ENCODE measurements around the gene TTC31.
"Not testable (repeated sequence)": the region's sequence is repeated elsewhere in the genome, so short reads cannot be mapped to it uniquely, and the experiment has no call there.

The TTC31 gene

DNA sequence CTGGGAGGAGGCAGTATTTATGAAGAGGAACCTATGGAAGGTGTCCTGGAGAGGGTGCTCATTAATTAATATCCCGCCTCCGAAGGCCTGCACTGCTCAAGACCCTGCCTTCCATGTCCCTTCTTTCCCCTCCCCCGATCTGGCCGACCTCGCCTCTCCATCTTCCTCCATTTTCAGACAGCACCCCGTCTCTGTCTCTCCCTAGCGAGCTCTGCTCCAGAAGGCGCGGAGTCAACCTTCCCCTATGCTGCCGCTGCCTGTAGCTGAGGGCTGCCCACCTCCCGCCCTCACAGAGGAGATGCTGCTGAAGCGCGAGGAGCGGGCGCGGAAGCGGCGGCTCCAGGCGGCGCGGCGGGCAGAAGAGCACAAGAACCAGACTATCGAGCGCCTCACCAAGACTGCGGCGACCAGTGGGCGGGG lies 25.7 kb upstream of the TTC31 start:
- no peak for DNase-seq (ENCODE audit: low read depth in 1 of 2, low spot score in 1 of 2)

DNA sequence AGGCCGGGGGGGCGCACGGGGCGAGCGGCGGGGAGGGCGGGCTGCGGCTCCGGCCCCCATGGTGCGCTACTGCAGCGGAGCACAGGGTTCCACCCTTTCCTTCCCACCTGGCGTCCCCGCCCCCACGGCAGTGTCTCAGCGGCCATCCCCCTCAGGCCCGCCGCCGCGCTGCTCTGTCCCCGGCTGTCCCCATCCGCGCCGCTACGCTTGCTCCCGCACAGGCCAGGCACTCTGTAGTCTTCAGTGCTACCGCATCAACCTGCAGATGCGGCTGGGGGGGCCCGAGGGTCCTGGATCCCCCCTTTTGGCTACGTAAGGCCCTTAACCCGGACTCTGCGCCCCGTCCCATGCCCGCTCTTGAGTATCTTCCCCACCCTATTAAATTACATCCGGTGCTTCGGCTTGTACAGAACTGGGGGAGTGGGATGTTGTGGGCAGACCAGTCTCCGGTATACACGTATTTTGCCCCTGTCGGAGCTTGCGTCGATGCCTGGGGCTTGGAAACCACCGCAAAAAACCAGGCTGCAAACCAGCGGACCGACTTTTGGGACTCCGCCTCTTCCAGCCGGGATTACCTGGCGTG lies 25.2 kb upstream of the TTC31 start:
- DNase-seq (ENCODE audit: low read depth in 1 of 2, low spot score in 1 of 2): peak; percentile 62 to 67

DNA sequence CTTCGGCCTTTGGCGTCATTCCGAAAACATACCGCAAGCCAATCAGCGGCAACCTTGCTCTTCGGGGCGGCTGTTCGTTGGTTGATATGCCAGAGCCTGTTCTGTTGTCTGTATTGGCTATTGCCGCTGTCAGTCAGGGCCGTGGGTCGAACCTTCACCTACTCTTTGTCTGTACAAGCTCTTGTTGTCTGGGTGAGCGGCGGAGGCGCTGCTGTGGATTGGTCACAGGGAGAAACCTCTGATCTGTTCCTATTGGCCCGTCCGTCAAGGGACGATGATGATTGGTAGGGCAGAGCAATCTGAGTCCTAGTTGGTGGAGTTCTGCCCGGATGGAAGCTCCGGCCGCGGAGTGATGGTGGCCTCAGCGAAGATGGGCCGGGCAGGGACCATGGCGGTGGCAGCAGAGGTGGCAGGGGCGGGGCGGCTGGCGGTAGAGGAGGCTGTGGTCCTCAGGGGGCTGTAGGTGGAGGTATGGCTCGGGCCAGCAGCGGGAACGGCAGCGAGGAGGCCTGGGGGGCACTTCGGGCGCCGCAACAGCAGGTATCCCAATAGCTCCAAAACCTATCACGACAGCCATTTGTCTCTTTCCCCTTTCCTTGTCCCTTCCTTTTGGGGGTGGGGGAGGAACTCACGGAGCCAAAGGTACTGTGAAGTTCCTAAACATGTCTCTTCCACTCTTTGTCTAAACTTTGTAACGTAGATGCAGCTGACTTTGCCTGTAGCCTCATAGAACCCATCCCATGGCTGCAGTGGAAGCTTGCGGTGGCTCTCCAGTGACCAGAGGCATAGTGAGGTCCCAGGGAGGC lies 24.5 kb upstream of the TTC31 start, which contains the start of gene WBP1:
TSS of gene WBP1 (plus strand) at position 307 of the 806 bp plus-strand sequence. CDS start at position 472, 165 bp downstream.
- peak; percentile 90 to 99 for DNase-seq (ENCODE audit: low read depth in 1 of 2, low spot score in 1 of 2)

DNA sequence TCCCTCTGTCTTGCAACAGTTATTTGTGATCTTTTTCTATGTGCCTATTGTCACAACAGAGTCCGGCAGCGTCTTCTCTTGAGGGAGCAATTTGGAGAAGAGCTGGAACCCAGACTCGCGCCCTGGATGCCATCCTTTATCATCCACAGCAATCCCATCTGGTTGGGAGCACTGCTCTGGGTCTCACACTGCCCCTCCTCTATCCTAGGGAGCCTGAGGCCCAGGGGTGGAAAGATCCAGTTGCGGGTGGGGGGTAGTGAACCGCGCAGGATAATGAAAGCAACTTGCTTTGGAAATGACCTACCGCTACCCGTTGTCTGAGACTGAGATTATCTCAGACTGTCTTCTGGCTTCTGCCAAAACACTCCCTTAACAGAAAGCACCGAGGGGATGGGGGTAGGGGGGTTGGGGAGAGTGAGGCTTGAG lies 23.9 kb upstream of the TTC31 start:
- no peak for DNase-seq (ENCODE audit: low read depth in 1 of 2, low spot score in 1 of 2)

DNA sequence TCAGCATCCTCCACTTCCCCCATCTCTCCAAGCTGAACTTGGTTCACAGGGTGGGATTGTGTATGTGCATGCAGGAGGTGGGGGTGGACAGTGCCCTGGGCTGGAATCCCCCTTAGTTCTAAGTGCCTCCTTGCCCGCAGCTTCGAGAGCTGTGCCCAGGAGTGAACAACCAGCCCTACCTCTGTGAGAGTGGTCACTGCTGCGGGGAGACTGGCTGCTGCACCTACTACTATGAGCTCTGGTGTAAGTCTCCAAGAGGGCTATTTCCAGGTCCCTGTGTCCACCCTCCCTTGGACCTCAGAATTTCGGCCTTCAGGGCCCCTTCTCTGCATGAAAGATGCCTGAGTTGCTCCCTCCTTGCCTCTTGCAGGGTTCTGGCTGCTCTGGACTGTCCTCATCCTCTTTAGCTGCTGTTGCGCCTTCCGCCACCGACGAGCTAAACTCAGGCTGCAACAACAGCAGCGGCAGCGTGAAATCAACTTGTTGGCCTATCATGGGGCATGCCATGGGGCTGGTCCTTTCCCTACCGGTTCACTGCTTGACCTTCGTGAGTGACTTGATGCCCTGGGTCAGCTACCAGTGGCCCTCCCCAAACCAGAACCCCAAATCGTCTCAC lies 23.3 kb upstream of the TTC31 start:
- not testable (repeated sequence) for DNase-seq (ENCODE audit: low read depth in 1 of 2, low spot score in 1 of 2)

DNA sequence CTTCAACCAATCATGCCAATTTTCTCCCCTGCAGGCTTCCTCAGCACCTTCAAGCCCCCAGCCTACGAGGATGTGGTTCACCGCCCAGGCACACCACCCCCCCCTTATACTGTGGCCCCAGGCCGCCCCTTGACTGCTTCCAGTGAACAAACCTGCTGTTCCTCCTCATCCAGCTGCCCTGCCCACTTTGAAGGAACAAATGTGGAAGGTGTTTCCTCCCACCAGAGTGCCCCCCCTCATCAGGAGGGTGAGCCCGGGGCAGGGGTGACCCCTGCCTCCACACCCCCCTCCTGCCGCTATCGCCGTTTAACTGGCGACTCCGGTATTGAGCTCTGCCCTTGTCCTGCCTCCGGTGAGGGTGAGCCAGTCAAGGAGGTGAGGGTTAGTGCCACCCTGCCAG lies 22.7 kb upstream of the TTC31 start:
- not testable (repeated sequence) for DNase-seq (ENCODE audit: low read depth in 1 of 2, low spot score in 1 of 2)

DNA sequence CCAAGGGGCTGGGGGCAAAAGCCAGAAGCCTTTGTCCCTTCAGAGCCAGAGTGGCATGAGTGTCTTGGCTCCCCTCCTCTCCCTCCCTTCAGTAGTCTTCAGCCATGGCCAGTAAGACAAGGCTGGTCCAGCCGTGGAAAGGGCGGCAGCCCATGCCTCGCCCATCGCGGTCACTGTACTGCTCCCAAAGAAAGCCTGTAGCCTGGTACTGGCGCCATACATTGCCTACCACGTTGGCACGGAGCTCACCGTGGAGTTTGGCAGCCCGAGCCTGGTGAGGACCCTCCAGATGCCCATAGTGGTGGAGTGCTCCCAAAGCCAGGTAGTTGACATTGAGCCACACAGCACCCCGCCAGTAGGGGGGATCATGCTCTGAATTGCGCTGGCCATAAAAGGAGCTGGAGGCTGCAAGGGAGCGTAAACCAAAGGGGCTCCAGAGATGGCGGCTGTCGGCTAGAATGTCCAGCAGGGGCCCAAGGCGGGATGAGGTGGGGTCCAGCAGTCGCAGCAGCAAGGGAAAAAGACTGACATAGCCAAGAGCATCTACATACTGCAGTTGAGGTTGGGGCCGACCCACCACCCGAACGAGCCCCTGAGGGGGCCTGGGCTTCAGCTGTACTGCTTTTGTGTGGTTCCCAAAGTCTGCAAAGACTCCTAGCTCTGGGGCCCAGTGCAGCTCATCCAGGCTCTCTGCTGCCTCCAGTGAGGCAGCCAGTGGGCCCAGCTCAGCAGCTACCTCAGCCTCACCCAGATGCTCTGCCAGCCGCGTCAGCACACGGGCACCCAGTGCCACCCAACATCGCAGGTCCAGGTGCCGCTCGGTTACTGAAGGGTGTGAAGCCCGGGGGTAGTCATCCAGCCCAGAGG lies 21.5 kb upstream of the TTC31 start:
- DNase-seq (ENCODE audit: low read depth in 1 of 2, low spot score in 1 of 2): no peak

DNA sequence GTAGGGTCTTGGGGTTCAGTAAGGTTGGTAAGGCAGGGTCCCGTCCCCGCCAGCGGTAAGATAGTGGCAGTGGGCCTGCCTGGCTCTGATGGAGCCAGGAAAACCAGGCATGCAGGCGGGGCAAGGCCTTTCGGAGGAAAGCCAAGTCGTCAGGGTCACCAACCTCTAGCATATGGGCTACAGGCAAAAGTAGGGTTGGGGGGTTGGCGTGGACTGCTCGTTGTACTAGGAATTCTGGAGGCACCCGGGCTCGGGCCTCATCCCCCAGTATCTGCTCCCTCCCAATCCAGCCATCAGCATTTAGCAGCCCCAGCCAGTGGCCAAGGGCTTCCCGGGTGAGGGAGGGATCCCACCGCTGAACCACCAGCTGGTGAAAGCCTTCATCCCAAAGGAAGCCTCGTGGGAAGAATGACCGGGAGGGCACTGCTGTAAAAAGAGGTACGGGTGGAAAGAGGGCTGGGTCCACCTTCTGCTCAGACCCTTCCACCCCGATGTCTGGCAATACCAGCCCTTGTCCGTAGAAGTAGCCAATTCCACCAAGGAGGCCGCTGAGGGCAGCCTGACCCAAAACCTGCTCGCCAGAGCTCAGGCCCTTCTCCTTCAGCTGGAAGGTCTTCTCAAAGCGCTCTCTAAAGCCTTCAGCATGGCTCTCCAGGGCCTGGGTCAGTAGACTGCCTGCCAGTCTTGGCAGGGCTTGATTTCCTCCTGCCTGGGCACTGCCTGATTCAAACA lies 20.7 kb upstream of the TTC31 start:
- no peak for DNase-seq (ENCODE audit: low read depth in 1 of 2, low spot score in 1 of 2)

DNA sequence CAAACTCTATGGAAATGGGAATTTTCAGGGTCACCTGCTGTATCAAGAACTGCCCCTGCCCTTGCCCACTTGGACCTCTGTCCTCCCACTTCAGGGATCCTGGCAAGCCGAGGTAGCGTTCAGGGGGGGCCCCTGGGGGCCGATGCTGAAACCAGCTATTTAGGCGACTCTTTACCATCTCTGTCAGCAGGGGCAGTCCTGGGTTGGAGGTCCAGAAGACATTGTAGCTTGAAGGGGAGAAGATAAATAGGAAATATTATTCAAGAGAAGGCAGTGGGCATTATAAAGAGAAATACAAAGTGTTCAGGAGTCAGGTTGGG lies 20.1 kb upstream of the TTC31 start:
- no peak for DNase-seq (ENCODE audit: low read depth in 1 of 2, low spot score in 1 of 2)

DNA sequence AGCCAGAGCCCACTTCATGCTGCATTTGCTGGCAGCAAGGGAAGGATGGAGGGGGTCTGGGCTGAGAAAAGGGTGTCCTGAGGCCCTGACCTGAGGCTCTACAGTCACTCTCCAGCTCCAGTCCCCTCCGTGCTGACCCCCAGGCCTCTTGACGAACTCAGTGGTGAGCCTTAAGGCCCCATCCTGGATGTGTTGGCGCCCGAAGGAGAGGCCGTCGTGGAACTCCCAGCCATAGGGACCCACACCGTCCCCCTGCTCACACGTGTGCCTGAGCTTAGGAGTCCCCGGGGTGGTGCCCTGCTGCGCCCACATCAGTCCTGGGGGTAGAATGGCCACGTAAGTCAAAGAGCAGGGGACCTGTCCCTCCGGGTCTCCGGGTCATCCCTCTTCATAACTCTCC lies 18.5 kb upstream of the TTC31 start:
- DNase-seq (ENCODE audit: low read depth in 1 of 2, low spot score in 1 of 2): no peak

DNA sequence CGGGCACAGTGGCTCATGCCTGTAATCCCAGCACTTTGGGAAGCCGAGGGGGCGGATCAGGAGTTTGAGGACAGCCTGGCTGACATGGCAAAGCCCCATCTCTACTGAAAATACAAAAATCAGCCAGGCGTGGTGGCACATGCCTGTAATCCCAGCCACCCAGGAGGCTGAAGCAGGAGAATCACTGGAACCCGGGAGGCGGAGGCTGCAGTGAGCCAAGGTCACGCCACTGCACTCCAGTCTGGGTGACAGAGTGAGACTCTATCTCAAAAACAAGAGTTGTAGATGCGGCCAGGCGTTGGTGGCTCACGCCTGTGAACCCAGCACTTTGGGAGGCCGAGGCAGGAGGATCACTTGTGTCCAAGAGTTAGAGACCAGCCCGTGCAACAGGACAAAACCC lies 12.1 kb upstream of the TTC31 start:
- DNase-seq (ENCODE audit: low read depth in 1 of 2, low spot score in 1 of 2): not testable (repeated sequence)

DNA sequence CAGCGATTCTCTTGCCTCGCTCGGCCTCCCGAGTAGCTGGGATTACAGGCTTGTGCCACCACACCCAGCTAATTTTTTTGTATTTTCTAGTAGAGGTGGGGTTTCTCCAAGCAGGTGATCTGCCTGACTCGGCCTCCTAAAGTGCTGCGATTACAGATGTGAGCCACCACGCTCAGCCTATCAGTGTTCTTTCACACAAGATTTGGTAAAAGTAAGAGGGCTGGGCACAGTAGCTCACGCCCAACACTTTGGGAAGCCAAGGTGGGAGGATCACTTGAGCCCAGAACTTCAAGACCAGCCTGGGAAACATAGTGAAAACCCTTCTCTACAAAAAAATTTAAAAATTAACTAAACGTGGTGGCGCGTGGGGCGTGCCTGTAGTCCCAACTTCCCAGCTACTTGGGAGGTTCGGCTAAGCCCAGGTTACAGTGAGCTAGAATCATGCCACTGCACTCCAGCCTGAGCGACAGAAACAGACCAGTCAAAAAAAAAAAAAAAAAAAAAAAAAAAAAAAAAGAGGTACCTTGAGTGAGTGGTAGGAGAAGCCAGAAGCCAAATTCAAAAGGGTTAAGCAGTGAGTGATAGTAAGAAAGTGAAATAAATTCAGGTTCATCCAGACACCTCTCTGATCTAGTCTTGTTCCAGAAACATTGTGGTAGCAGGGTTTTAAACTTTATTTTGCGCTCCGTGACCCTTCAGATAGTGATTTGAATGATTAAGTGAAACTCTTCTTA lies 11.4 kb upstream of the TTC31 start:
- DNase-seq (ENCODE audit: low read depth in 1 of 2, low spot score in 1 of 2): no peak

DNA sequence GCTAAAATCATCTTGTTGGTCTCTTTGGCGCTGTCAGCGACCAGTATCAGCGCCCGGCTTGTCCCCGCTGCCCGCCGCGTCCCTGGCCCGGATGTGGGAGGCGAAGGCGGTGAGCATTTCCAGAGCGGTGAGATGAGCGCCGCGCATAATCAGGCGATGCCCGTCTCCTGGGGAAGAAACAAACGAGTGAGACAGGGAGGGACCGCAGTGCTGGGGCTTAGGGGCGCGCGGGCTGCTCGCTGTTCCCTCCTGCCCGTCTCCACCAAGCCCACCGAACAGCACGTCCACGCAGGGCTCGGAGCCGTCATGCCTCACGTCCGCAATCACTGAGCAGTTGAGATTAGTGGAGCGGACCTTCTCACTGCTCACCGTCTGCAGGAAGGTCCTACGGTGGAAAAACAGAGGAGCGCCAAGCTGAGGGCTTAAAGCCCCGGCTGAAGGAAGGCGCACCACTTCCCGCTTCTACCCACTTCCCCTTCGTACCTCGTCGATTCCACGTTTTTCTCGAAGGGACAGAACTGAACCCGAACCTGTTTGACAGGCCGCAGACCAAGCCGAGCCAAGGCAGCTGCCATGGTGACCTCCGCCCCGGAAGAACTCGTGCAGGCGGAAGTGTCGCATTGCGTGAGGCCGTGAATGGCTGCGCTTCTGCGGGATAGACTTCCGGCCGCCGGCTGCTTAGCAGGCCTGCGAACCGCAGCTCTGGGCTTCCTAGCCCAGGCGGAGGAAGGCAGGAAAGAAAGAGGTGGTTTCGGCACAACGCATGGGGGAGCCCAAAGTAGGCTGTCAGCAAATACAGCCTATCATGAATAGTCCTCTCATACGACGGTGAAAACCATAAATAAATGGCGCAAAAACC lies 10.6 kb upstream of the TTC31 start, which contains the start of gene MRPL53:
TSS of gene MRPL53 (minus strand) at position 595 of the 859 bp plus-strand sequence. CDS start at position 575, 20 bp downstream.
- peak; percentile 94 to 96 for DNase-seq (ENCODE audit: low read depth in 1 of 2, low spot score in 1 of 2)

DNA sequence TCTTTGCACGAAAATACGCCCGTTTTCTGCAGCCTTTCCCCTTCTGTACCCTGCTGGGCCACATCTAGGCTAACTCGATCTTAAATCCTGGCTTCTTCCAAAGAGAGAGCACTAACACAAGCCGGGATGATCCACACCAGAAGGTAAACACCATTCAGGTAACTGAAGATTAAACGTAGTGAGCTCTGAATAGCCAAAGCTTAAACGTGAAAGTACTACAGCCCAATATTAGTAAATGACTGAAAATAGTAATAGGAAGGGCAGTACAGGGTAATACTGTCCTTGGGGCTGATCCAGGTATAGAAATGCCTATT lies 10.0 kb upstream of the TTC31 start:
- DNase-seq (ENCODE audit: low read depth in 1 of 2, low spot score in 1 of 2): no peak

DNA sequence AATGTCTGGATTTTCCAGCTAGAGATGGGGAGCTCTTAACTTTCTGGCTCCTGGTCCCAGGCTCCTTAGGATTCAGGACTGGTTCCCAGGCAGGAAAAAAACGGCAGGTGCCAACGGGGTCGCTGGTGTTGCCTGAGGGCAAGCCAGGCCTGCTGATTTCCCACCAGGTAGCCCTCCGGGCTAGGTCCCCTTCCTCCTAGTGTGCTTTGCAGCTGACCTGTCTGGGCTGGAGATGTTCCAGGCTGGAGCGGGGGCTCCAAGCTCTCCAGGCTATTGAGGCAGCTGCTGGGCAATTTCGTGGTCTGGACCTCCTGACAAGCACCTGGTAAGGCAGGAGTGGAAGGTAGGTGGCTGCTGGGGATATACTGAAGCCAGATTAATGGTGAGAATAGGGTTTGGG lies 8.4 kb upstream of the TTC31 start:
- no peak for DNase-seq (ENCODE audit: low read depth in 1 of 2, low spot score in 1 of 2)

DNA sequence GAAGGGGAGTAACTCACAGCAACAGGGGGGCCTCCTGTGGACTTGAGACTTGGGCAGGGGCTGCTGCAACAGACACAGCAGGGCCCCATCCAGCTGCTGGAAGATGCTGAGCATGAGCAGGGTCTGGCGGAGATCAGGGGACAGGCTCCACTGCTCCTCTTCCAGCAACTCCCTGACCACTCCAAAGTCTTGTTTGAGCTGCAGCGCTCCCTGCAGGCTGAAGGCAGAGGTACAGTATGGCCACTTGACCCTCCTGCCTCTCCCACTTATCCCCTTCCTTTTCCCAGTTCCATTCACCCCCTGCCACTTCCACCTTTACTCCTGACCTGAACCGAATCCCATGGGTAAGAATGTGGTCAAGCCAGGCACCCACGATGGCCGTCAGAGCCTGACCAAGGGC lies 8.0 kb upstream of the TTC31 start:
- no peak for DNase-seq (ENCODE audit: low read depth in 1 of 2, low spot score in 1 of 2)

DNA sequence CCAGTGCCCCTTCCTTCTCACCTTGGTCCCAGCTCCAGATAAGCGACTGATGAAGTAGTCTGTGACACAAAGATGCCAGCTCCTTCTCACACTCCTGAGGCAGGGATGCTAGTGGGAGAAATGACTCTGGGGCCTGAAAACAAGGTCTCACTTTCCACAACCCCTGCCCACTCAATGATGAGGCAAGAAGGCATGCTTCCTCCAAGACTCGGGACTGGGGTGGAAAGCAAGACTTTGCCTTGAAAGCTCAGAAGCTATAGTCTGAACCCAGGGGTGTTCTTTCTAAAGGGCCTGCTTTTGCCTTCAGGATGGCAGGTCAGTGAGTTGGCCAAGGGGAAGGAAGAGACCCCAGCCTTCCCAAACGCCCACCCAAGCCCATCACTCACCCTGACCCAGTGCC lies 1.4 kb upstream of the TTC31 start:
- no peak for DNase-seq (ENCODE audit: low read depth in 1 of 2, low spot score in 1 of 2)

DNA sequence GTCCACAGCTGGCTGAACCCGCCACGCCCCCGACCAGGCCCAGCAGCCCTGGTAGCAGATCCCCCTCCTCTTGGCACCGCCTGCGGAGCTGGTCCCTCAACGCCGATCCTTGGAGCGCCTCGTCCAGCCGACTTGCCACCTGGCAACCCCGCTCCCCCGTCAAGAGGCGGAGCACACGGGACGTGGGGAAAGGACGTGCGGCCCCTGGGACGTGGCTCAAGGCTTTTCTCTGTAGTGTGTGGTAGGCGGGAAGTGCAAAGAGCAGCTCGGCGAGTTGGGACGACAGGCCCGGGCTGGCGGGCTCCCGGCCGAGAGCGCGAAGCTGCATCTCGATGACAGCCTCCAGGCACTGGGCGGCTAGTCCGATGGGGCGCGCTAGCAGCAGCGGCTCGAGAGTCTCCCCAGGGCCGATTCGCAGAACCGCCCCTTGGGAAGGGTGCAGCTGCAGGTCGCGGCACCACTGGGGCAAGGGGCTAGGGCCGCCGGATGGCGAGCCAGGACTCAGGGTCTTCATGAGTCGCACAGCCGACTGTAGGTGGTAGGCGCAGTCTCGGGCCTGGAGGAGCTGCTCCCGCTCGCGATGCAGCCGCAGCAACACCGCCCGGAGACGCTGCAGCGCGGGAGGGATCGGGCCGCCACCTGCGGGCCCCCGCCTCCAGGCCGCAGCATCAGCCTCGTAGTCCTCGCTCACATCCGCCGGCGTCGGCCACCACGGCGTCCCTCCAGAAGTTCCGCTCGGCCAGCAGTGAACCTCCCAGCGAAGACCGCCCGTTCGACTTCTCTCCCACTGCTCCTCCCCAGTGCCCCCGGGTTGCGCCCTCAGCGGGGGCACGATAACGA lies 700 bp upstream of the TTC31 start:
- DNase-seq (ENCODE audit: low read depth in 1 of 2, low spot score in 1 of 2): no peak

All from activated CD4-positive, alpha-beta T cell treated with anti-CD3 and anti-CD28 coated beads, Interleukin-2, amount 50 U/mL, for 24 hours (primary cell).